ENCODE measurements around the gene TSPAN18.

Gene TSPAN18

GRCh38 chr11:44938066-44938691 is 211.4 kb downstream of the TSPAN18 start:
- no peak for FAIRE-seq

GRCh38 chr11:44939673-44940395 is 213.1 kb downstream of the TSPAN18 start:
- no peak for FAIRE-seq

More at GRCh38 chr11:44938066-44938691, 211.4 kb downstream of the TSPAN18 start:
- DNase-seq (ENCODE audit: low spot score), result no peak

GRCh38 chr11:44940404-44940803 is 213.6 kb downstream of the TSPAN18 start:
- no peak for FAIRE-seq
- DNase-seq (ENCODE audit: low spot score), result no peak

More at GRCh38 chr11:44939673-44940395, 213.1 kb downstream of the TSPAN18 start:
- DNase-seq (ENCODE audit: low spot score), result no peak

GRCh38 chr11:44940835-44941234 is 214.1 kb downstream of the TSPAN18 start:
- DNase-seq (ENCODE audit: low spot score), result no peak
- FAIRE-seq, result no peak

GRCh38 chr11:44941259-44942021 is 214.7 kb downstream of the TSPAN18 start:
- no peak for DNase-seq (ENCODE audit: low spot score)
- FAIRE-seq, result no peak

- DNase-seq (ENCODE audit: low spot score) (no peak), FAIRE-seq (peak; percentile 99)
Measured at GRCh38 chr11:44942029-44942955, 215.5 kb downstream of the TSPAN18 start.

GRCh38 chr11:44943118-44943517 is 216.4 kb downstream of the TSPAN18 start:
- FAIRE-seq (no peak), DNase-seq (ENCODE audit: low spot score) (no peak)

GRCh38 chr11:44943696-44944095 is 216.9 kb downstream of the TSPAN18 start:
- FAIRE-seq, result no peak

GRCh38 chr11:44944181-44944852 is 217.6 kb downstream of the TSPAN18 start:
- no peak for FAIRE-seq

More at GRCh38 chr11:44943696-44944095, 216.9 kb downstream of the TSPAN18 start:
- DNase-seq (ENCODE audit: low spot score), result no peak

GRCh38 chr11:44944853-44945235 is 218.1 kb downstream of the TSPAN18 start:
- FAIRE-seq, result no peak
- DNase-seq (ENCODE audit: low spot score), result no peak

More at GRCh38 chr11:44944181-44944852, 217.6 kb downstream of the TSPAN18 start:
- DNase-seq (ENCODE audit: low spot score), result no peak

GRCh38 chr11:44945666-44946065 is 218.9 kb downstream of the TSPAN18 start:
- FAIRE-seq (no peak), DNase-seq (ENCODE audit: low spot score) (no peak)

GRCh38 chr11:44946263-44946662 is 219.5 kb downstream of the TSPAN18 start:
- no peak for FAIRE-seq

GRCh38 chr11:44947114-44947513 is 220.4 kb downstream of the TSPAN18 start:
- FAIRE-seq, result no peak
- DNase-seq (ENCODE audit: low spot score), result no peak

More at GRCh38 chr11:44946263-44946662, 219.5 kb downstream of the TSPAN18 start:
- no peak for DNase-seq (ENCODE audit: low spot score)

GRCh38 chr11:44948155-44948554 is 221.4 kb downstream of the TSPAN18 start:
- FAIRE-seq (no peak), DNase-seq (ENCODE audit: low spot score) (no peak)

- DNase-seq (ENCODE audit: low spot score), result peak; percentile 68
- no peak for FAIRE-seq
Measured at GRCh38 chr11:44949160-44950030, 222.6 kb downstream of the TSPAN18 start.

GRCh38 chr11:44950031-44950624 is 223.4 kb downstream of the TSPAN18 start:
- peak; percentile 31 for DNase-seq (ENCODE audit: low spot score)

GRCh38 chr11:44950625-44951476 is 224.1 kb downstream of the TSPAN18 start, which contains the start of gene TP53I11:
TSS of gene TP53I11 (minus strand) at chr11:44950883. CDS start at chr11:44938335, 12,548 bp downstream.
- DNase-seq (ENCODE audit: low spot score), result peak; percentile 92
- FAIRE-seq, result peak; percentile 73

More at GRCh38 chr11:44950031-44950624, 223.4 kb downstream of the TSPAN18 start:
- no peak for FAIRE-seq

- no peak for FAIRE-seq
- no peak for DNase-seq (ENCODE audit: low spot score)
Measured at GRCh38 chr11:44952082-44952481, 225.3 kb downstream of the TSPAN18 start.

Data from urothelium cell line (cell line).